Stomach (tissue), 9 donors: Measurements from ENCODE around the gene XRCC2. TPM values are rescaled to one million over a fixed set of nuclear protein-coding genes. Genes with fewer than 3 reads are reported as not detected.

Experiments used
- DNase-seq, 2 donors: peaks; one replicate each; pipeline versions ENCODE4 v3.0.0 to v3.0.0-alpha.2; 2013 to 2019
- H3K27ac ChIP-seq, 5 donors: fragments of 200-600 bp in 4 of 5; sonication (generic) in 4 of 5; one replicate each; pipeline ENCODE4 v1.5.1; 2013 to 2019; ENCODE audit warnings: mild to moderate bottlenecking in 1 of 5, moderate library complexity in 1 of 5
- H3K27me3 ChIP-seq, 3 donors: fragments of 200-600 bp; sonication (generic); one replicate each; pipeline ENCODE4 v1.5.1; 2017 to 2019; ENCODE audit warnings: mixed run types in 1 of 3
- H3K36me3 ChIP-seq, 4 donors: fragments of 200-600 bp; sonication (generic); 1 replicate in 3 of 4; 2 replicates in 1 of 4; pipeline ENCODE4 v1.5.1; 2016 to 2019
- H3K4me1 ChIP-seq, 4 donors: fragments of 200-600 bp; sonication (generic); one replicate each; pipeline ENCODE4 v1.5.1; 2016 to 2019
- H3K4me3 ChIP-seq, 4 donors: fragments of 200-600 bp; sonication (generic) in 3 of 4; one replicate each; pipeline ENCODE4 v1.5.1; 2016 to 2019; ENCODE audit warnings: mild to moderate bottlenecking in 1 of 4
- H3K9me3 ChIP-seq, 4 donors: fragments of 200-600 bp; sonication (generic); one replicate each; pipeline ENCODE4 v1.5.1; 2016 to 2019
- EP300 ChIP-seq: sonication (generic); formaldehyde crosslinking; IDR thresholded peaks from one replicate; pipeline ENCODE4 v1.6.1; 2017; ENCODE audit warnings: antibody characterized with exemption
- POLR2A ChIP-seq, 4 donors: fragments of 450-650 bp; IDR thresholded peaks; one replicate each; pipeline ENCODE4 v1.6.1; 2016; ENCODE audit warnings: antibody characterized with exemption in 4 of 4, control low read depth in 2 of 4, mild to moderate bottlenecking in 1 of 4, moderate library complexity in 1 of 4
- POLR2AphosphoS5 ChIP-seq, 3 donors: sonication (generic); formaldehyde crosslinking; IDR thresholded peaks; one replicate each; pipeline ENCODE4 v1.6.1; 2016; ENCODE audit warnings: antibody characterized with exemption in 3 of 3
- WGBS, 5 donors: extraction: QIAGEN DNeasy Blood & Tissue Kit in 3 of 5; methylation state at CpG; one replicate each; pipeline versions ENCODE4 v1.1.5 to v1.1.7; 2013 to 2018; 5-methylcytosine and 5-hydroxymethylcytosine counted together
- intact Hi-C: fragments of 100-400 bp; cut with DNase I; formaldehyde crosslinking; loops from one replicate; pipeline ENCODE4 v1.15.1; 2023; ENCODE audit warnings: low total_unique reads
- polyA plus RNA-seq, 3 donors: library from polyadenylated mRNA; stranded (reverse); fragments of 200-250 nt; gene quantifications; one replicate each; pipeline ENCODE4 v1.2.3, GENCODE V29; 2013
- total RNA-seq, 5 donors: library from RNA; depleted of rRNA; stranded (reverse); fragments of >200 nt; gene quantifications; one replicate each; pipeline versions ENCODE4 v1.1.0 to v1.2.3, GENCODE V29; 2014 to 2016
- TF ChIP-seq, protein P1 (sequence below), 7 experiments: fragments of 450-650 bp in 4 of 7; fragments of 200-600 bp in 3 of 7; sonication (generic) in 3 of 7; IDR thresholded peaks; one replicate each; pipeline ENCODE4 v1.5.1; 2016 to 2019; ENCODE audit warnings: antibody characterized with exemption in 7 of 7, control low read depth in 2 of 7, mild to moderate bottlenecking in 1 of 7
- donor health status: healthy with polysubstance abuse.
- donor health status: Bipolar disorder and iron deficiency.
- donor health status: healthy.

Gene XRCC2
- total and polyA plus RNA-seq, 8 donors: 0.46 to 10.1 (median 0.78) TPM

DNA sequence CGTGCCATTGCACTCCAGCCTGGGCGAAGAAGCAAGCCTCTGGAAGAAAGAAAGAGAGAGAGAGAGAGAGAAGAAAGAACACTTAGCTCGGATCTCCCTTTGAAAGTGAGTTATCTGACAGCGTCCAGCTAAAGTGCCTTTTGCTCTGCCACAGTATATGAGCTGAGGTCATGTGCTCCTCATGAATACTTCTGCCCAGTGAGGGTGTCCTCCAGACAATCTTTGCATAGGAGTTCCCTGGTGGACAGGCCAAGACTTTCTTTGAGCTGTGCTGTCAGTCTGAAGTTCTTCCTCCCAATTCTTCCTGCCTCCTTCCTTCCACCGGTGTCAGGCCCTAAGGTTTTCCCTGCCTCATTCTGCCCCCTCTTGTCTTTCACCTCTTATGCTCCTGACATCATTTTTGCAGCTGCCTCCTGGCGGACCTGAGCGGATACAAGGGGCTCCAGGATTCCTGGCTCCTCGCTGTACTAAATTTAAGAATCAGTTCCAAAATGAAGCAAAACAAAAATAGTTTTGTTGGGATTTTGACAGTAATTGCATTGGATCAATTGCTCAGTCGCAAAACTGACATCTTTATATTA lies 31.9 kb downstream of the XRCC2 start:
- Histone ChIP-seq H3K36me3 (no peaks in the 10 kb centered on the region), H3K9me3 (no peaks in the 10 kb centered on the region), H3K27ac (no peak overlapping the region), H3K4me1 (no peaks in the 10 kb centered on the region), H3K4me3 (no peak overlapping the region), H3K27me3 (no peaks in the 10 kb centered on the region)
- 88 to 94% (median 90%) methylated on average over 9 of the region's 9 CpGs for WGBS, 5 donors
- no peak for TF ChIP-seq POLR2AphosphoS5 (IDR thresholded peaks at IDR 0.05)
- TF ChIP-seq POLR2A (IDR thresholded peaks at IDR 0.05): no peak
- TF ChIP-seq, protein P1, sequence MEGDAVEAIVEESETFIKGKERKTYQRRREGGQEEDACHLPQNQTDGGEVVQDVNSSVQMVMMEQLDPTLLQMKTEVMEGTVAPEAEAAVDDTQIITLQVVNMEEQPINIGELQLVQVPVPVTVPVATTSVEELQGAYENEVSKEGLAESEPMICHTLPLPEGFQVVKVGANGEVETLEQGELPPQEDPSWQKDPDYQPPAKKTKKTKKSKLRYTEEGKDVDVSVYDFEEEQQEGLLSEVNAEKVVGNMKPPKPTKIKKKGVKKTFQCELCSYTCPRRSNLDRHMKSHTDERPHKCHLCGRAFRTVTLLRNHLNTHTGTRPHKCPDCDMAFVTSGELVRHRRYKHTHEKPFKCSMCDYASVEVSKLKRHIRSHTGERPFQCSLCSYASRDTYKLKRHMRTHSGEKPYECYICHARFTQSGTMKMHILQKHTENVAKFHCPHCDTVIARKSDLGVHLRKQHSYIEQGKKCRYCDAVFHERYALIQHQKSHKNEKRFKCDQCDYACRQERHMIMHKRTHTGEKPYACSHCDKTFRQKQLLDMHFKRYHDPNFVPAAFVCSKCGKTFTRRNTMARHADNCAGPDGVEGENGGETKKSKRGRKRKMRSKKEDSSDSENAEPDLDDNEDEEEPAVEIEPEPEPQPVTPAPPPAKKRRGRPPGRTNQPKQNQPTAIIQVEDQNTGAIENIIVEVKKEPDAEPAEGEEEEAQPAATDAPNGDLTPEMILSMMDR (IDR thresholded peaks at IDR 0.05): no peak
- no peak for TF ChIP-seq EP300
- DNase-seq: no peak
- intact Hi-C loops: no loop called here

DNA sequence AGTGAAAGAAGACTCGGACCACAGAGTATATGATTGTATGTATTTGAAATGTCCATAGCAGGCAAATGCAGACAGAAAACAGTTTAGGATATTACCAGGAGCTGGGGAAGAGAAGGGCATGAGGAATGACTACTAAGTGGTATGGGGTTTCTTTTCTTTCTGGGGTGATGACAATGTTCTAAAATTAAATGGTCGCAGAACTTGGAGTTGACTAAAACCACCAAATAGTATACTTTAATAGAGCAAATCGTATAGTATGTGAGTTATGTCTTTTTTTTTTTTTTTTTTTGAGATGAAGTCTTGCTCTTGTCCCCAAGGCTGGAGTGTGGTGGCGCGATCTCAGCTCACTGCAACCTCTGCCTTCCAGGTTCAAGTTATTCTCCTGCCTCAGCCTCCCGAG lies 34.6 kb downstream of the XRCC2 start:
- H3K4me1 ChIP-seq: no peaks in the 10 kb centered on the region
- intact Hi-C loops: no loop called here
- TF ChIP-seq POLR2AphosphoS5 (IDR thresholded peaks at IDR 0.05) (no peak), POLR2A (IDR thresholded peaks at IDR 0.05) (no peak), EP300 (no peak)
- TF ChIP-seq, protein P1 (IDR thresholded peaks at IDR 0.05): no peak
- 91 to 94% (median 92%) methylated on average over 6 of the region's 6 CpGs for WGBS, 5 donors
- no peaks in the 10 kb centered on the region for H3K36me3 ChIP-seq
- H3K27ac ChIP-seq: no peak overlapping the region
- no peaks in the 10 kb centered on the region for H3K27me3 ChIP-seq
- H3K4me3 ChIP-seq: no peak overlapping the region
- no peak for DNase-seq
- H3K9me3 ChIP-seq: no peaks in the 10 kb centered on the region

DNA sequence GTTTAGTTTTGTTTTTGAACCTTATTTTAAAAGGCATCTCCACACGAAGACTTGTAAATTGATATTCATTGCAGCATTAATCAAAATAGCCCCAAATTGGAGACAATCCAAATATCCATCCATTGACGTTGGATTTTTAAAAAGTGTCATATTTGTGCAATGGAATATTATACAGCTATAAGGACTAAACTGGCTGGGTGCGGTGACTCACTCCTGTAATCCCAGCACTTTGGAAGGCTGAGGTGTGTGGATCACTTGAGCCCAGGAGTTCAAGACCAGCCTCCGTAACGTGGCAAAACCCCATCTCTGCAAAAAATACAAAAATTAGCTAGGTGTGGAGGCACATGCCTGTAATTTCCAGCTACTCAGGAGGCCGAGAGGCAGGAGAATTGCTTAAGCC lies 35.1 kb downstream of the XRCC2 start:
- WGBS, 5 donors: 74 to 85% (median 79%) methylated on average over 6 of the region's 6 CpGs
- Histone ChIP-seq H3K9me3 (no peaks in the 10 kb centered on the region), H3K4me1 (no peaks in the 10 kb centered on the region), H3K27me3 (no peaks in the 10 kb centered on the region), H3K4me3 (no peak overlapping the region), H3K36me3 (no peaks in the 10 kb centered on the region), H3K27ac (no peak overlapping the region)
- no peak for DNase-seq
- intact Hi-C loops: no loop called here
- TF ChIP-seq POLR2AphosphoS5 (IDR thresholded peaks at IDR 0.05) (no peak), POLR2A (IDR thresholded peaks at IDR 0.05) (no peak), EP300 (no peak)
- TF ChIP-seq, protein P1 (IDR thresholded peaks at IDR 0.05): no peak

DNA sequence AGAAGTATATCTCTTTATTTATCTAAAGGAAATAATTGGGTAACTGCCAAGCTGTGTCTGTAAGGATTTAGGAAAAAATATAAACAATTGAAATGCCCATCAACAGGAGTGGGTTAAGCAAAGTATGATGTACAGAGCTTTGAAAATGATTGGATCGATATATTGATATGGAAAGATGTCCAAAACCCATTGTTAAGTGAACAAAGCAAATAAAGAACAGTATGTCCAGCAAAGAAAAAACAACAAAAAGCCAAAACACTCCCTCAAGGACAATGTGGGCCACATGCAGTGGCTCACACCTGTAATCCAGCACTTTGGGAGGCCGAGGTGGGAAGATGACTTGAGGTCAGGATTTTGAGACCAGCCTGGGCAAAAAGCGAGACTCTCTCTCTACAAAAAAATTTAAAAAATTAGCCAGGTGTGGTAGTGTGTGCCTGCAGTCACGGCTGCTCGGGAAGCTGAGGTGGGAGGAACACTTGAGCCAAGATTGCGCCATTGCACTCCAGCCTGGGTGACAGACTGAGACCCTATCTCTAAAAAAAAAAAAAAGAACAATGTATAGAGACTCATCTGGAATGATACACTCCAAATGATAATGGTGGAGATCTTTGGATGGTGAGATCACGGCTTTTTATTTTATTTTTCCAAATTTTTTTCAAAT lies 37.9 kb downstream of the XRCC2 start:
- intact Hi-C loops: no loop called here
- no peak for TF ChIP-seq POLR2A (IDR thresholded peaks at IDR 0.05)
- DNase-seq: no peak
- H3K4me1 ChIP-seq: no peaks in the 10 kb centered on the region
- no peaks in the 10 kb centered on the region for H3K9me3 ChIP-seq
- H3K27ac ChIP-seq: no peak overlapping the region
- H3K27me3 ChIP-seq: peaks cover 0 to 11% (median 0%) of the 10 kb centered on the region in 3 donors
- no peaks in the 10 kb centered on the region for H3K36me3 ChIP-seq
- no peak overlapping the region for H3K4me3 ChIP-seq
- 76 to 86% (median 79%) methylated on average over 7 of the region's 7 CpGs for WGBS, 5 donors

DNA sequence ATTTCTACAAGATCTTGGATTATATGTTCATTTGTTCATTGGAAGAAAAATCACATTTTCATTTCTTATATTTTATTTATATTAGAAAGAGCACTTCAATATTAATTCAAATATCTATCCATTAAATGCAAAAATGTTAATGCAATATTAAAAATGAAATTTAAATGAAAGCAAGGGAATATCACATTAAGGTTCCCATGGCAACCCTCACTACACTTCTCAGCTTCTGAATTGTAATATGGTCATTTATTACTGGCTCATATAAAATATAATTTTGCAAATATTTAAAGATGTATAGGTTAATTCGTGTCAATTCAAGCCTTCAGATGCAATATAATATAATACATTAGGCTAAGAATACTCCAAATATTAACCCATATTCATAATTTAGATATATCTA lies 38.8 kb downstream of the XRCC2 start:
- intact Hi-C loops: no loop called here
- Histone ChIP-seq H3K27me3 (peaks cover 0 to 11% (median 0%) of the 10 kb centered on the region in 3 donors), H3K27ac (no peak overlapping the region), H3K4me3 (no peak overlapping the region), H3K4me1 (no peaks in the 10 kb centered on the region), H3K9me3 (no peaks in the 10 kb centered on the region), H3K36me3 (no peaks in the 10 kb centered on the region)
- 69 to 89% (median 78%) methylated on average over 1 of the region's 1 CpG for WGBS, 5 donors
- no peak for DNase-seq
- TF ChIP-seq POLR2A (IDR thresholded peaks at IDR 0.05) (no peak), POLR2AphosphoS5 (IDR thresholded peaks at IDR 0.05) (no peak), EP300 (no peak)
- TF ChIP-seq, protein P1 (IDR thresholded peaks at IDR 0.05): no peak
